ENCODE data around the gene MAD2L1BP. TPM values are rescaled to one million over a fixed set of nuclear protein-coding genes. Genes with fewer than 3 reads are reported as not detected.
A peak's percentile ranks its signal among the peaks of the same experiment; 100 is the strongest.

MAD2L1BP gene
- total and polyA plus RNA-seq, 2 of the 13 experiments (the other 11 are each of a cell fraction or from before 2014, with no cell fraction given): 54.2 to 55.5 TPM

DNA sequence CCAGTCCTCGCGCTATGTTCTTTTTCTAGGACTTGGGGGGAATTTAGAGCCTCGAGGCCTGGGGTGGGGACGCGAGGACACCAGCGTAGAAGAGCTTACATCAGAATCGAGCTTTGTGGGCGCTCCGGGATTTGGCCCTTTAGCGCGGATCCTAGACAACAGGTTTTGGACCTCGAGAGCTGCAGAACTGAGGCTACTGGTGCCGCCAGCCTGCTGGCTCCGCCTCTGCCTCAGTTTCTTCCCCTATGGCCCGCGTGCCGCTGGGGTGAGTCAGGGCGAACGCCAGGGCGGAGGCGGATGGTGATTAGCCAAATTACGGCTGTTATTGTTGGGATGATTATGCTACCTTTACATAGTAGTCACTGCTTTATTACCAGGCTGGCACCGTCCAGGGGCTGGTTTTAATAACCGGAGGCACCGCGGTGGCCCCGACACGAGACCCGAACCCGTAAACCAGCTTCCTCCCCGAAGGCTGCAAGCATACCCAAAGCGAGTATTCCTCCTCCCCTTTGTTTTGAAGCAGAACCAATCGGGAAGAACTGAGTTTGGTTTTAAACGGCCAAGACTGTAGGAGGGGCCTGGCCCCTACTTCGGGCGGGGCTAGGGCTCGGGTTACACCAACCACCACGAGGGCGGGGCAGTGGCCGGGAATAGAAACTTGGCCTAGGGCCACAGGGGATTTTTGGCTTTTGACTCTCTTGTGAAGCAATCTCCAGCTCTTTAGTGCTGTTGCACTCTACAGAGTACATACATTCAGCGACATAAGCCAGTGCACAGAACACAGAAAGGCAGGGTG is 5.9 kb upstream of the MAD2L1BP start (continued):
- TF ChIP-seq, protein P1, sequence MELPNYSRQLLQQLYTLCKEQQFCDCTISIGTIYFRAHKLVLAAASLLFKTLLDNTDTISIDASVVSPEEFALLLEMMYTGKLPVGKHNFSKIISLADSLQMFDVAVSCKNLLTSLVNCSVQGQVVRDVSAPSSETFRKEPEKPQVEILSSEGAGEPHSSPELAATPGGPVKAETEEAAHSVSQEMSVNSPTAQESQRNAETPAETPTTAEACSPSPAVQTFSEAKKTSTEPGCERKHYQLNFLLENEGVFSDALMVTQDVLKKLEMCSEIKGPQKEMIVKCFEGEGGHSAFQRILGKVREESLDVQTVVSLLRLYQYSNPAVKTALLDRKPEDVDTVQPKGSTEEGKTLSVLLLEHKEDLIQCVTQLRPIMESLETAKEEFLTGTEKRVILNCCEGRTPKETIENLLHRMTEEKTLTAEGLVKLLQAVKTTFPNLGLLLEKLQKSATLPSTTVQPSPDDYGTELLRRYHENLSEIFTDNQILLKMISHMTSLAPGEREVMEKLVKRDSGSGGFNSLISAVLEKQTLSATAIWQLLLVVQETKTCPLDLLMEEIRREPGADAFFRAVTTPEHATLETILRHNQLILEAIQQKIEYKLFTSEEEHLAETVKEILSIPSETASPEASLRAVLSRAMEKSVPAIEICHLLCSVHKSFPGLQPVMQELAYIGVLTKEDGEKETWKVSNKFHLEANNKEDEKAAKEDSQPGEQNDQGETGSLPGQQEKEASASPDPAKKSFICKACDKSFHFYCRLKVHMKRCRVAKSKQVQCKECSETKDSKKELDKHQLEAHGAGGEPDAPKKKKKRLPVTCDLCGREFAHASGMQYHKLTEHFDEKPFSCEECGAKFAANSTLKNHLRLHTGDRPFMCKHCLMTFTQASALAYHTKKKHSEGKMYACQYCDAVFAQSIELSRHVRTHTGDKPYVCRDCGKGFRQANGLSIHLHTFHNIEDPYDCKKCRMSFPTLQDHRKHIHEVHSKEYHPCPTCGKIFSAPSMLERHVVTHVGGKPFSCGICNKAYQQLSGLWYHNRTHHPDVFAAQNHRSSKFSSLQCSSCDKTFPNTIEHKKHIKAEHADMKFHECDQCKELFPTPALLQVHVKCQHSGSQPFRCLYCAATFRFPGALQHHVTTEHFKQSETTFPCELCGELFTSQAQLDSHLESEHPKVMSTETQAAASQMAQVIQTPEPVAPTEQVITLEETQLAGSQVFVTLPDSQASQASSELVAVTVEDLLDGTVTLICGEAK (IDR thresholded peaks at IDR 0.05): no peak
- TF ChIP-seq, protein P1 (CRISPR knock-in tag; IDR thresholded peaks at IDR 0.05): no peak
- TF ChIP-seq TFDP2 (CRISPR knock-in tag; IDR thresholded peaks at IDR 0.05) (0 out of 2 replicates have a peak, but pooled peaks have one; percentile 34), ZBED4 (CRISPR knock-in tag; IDR thresholded peaks at IDR 0.05; ENCODE audit: borderline replicate concordance) (peak; percentile 60), GMEB1 (CRISPR knock-in tag; IDR thresholded peaks at IDR 0.05; ENCODE audit: borderline replicate concordance) (peak; percentile 83)
- TF ChIP-seq, protein P2, sequence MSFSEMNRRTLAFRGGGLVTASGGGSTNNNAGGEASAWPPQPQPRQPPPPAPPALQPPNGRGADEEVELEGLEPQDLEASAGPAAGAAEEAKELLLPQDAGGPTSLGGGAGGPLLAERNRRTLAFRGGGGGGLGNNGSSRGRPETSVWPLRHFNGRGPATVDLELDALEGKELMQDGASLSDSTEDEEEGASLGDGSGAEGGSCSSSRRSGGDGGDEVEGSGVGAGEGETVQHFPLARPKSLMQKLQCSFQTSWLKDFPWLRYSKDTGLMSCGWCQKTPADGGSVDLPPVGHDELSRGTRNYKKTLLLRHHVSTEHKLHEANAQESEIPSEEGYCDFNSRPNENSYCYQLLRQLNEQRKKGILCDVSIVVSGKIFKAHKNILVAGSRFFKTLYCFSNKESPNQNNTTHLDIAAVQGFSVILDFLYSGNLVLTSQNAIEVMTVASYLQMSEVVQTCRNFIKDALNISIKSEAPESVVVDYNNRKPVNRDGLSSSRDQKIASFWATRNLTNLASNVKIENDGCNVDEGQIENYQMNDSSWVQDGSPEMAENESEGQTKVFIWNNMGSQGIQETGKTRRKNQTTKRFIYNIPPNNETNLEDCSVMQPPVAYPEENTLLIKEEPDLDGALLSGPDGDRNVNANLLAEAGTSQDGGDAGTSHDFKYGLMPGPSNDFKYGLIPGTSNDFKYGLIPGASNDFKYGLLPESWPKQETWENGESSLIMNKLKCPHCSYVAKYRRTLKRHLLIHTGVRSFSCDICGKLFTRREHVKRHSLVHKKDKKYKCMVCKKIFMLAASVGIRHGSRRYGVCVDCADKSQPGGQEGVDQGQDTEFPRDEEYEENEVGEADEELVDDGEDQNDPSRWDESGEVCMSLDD (CRISPR knock-in tag; IDR thresholded peaks at IDR 0.05; ENCODE audit: borderline replicate concordance): no peak
